ENCODE data around the gene PCYOX1L.

The PCYOX1L gene

GRCh38 chr5:149320791-149321330, 37.0 kb upstream of the PCYOX1L start:
- CTCF ChIA-PET: interaction anchor here (1.2 to 1.5 kb wide), 3 partner anchors 47 to 114 kb away, joined by 3 to 7 read pairs (median 5); no protein-coding TSS in a partner anchor
- POLR2A ChIA-PET: interaction anchor here (0.9 to 2.9 kb wide), 3 partner anchors 25 to 49 kb away, joined by 3 to 28 read pairs (median 7); partner anchors contain the start of genes GRPEL2 and PCYOX1L
- TF ChIP-seq BHLHE40 (IDR thresholded peaks at IDR 0.05; ENCODE audit: borderline replicate concordance) (no peak), LEF1 (IDR thresholded peaks at IDR 0.05; ENCODE audit: borderline replicate concordance) (no peak), TARDBP (IDR thresholded peaks at IDR 0.05) (no peak), SUZ12 (IDR thresholded peaks at IDR 0.05) (no peak), ZNF384 (IDR thresholded peaks at IDR 0.05) (no peak), NFRKB (IDR thresholded peaks at IDR 0.05) (no peak), L3MBTL2 (conservative IDR thresholded peaks at IDR 0.05) (no peak), SP1 (IDR thresholded peaks at IDR 0.05) (no peak), FOXM1 (IDR thresholded peaks at IDR 0.05; ENCODE audit: borderline replicate concordance) (no peak)
- TF ChIP-seq, protein P1, sequence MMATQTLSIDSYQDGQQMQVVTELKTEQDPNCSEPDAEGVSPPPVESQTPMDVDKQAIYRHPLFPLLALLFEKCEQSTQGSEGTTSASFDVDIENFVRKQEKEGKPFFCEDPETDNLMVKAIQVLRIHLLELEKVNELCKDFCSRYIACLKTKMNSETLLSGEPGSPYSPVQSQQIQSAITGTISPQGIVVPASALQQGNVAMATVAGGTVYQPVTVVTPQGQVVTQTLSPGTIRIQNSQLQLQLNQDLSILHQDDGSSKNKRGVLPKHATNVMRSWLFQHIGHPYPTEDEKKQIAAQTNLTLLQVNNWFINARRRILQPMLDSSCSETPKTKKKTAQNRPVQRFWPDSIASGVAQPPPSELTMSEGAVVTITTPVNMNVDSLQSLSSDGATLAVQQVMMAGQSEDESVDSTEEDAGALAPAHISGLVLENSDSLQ (IDR thresholded peaks at IDR 0.05): no peak
- DNase-seq (ENCODE audit: extremely low spot score): peak; percentile 50

- ChIA-PET POLR2A (interaction anchor here (1.2 kb wide), 1 partner anchor 35 kb away, joined by 3 read pairs; the partner anchor contains the start of gene PCYOX1L), CTCF (interaction anchor here (0.7 kb wide), 1 partner anchor 45 kb away, joined by 3 read pairs; no protein-coding TSS in a partner anchor)
- no peak for DNase-seq (ENCODE audit: extremely low spot score)
- no peak for TF ChIP-seq HDGF (IDR thresholded peaks at IDR 0.05; ENCODE audit: borderline replicate concordance)
Measured at GRCh38 chr5:149322518-149322917, 35.3 kb upstream of the PCYOX1L start.

GRCh38 chr5:149323210-149323609, 34.6 kb upstream of the PCYOX1L start:
- TF ChIP-seq HDGF (IDR thresholded peaks at IDR 0.05; ENCODE audit: borderline replicate concordance) (no peak), SP1 (IDR thresholded peaks at IDR 0.05) (no peak), L3MBTL2 (conservative IDR thresholded peaks at IDR 0.05) (no peak), SUZ12 (IDR thresholded peaks at IDR 0.05) (no peak), ELF4 (IDR thresholded peaks at IDR 0.05) (no peak), FOXK2 (IDR thresholded peaks at IDR 0.05) (no peak), LEF1 (IDR thresholded peaks at IDR 0.05; ENCODE audit: borderline replicate concordance) (no peak), ZNF384 (IDR thresholded peaks at IDR 0.05) (no peak), BHLHE40 (IDR thresholded peaks at IDR 0.05; ENCODE audit: borderline replicate concordance) (no peak), CTBP1 (IDR thresholded peaks at IDR 0.05; ENCODE audit: borderline replicate concordance) (no peak), TARDBP (IDR thresholded peaks at IDR 0.05) (no peak), NFRKB (IDR thresholded peaks at IDR 0.05) (no peak), ARNT (IDR thresholded peaks at IDR 0.05) (no peak), FOXM1 (IDR thresholded peaks at IDR 0.05; ENCODE audit: borderline replicate concordance) (no peak)
- TF ChIP-seq, protein P1 (IDR thresholded peaks at IDR 0.05): no peak
- DNase-seq (ENCODE audit: extremely low spot score): no peak
- POLR2A ChIA-PET: interaction anchor here (1.2 to 1.5 kb wide), 2 partner anchors 21 to 34 kb away, joined by 3 to 5 read pairs; partner anchors contain the start of gene PCYOX1L
- CTCF ChIA-PET: interaction anchor here (0.7 to 1.2 kb wide), 2 partner anchors 44 to 111 kb away, joined by 3 to 4 read pairs; no protein-coding TSS in a partner anchor

GRCh38 chr5:149323621-149324205, 34.1 kb upstream of the PCYOX1L start:
- DNase-seq (ENCODE audit: extremely low spot score): no peak
- ChIA-PET POLR2A (interaction anchor here (1.2 to 1.5 kb wide), 2 partner anchors 21 to 34 kb away, joined by 3 to 5 read pairs; partner anchors contain the start of gene PCYOX1L), CTCF (interaction anchor here (1.2 to 1.4 kb wide), 2 partner anchors 44 to 111 kb away, joined by 3 to 4 read pairs; no protein-coding TSS in a partner anchor)

DNA sequence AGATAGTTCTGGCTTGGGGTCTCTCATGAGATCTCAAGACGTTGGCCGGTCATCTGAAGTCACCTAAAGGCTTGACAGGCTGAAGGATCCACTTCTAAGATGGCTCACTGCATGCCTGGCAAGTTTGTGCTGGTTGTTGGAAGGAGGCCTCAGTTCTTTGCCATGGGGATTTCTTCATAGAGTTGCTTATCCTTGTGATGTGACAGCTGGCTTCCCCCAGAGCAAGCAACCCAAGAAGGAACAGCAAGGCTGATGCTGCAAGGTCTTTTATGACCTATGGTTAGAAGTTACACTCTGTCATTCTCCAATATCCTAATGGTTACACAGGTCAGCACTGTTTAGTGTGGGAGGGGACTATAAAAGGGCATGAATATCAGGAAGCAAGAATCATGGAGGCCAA, 33.2 kb upstream of the PCYOX1L start:
- CTCF ChIA-PET: interaction anchor here (1.4 kb wide), 1 partner anchor 43 kb away, joined by 3 read pairs; no protein-coding TSS in a partner anchor
- POLR2A ChIA-PET: interaction anchor here (0.8 to 1.0 kb wide), 2 partner anchors 9 to 21 kb away, joined by 3 read pairs; partner anchors contain the start of gene GRPEL2
- no peak for DNase-seq (ENCODE audit: extremely low spot score)
- no peak for TF ChIP-seq BHLHE40 (IDR thresholded peaks at IDR 0.05; ENCODE audit: borderline replicate concordance)
- TF ChIP-seq FOXK2 (IDR thresholded peaks at IDR 0.05): no peak
- TF ChIP-seq L3MBTL2 (conservative IDR thresholded peaks at IDR 0.05): no peak
- TF ChIP-seq FOXM1 (IDR thresholded peaks at IDR 0.05; ENCODE audit: borderline replicate concordance): no peak
- no peak for TF ChIP-seq ARNT (IDR thresholded peaks at IDR 0.05)
- TF ChIP-seq SP1 (IDR thresholded peaks at IDR 0.05): no peak
- TF ChIP-seq HDGF (IDR thresholded peaks at IDR 0.05; ENCODE audit: borderline replicate concordance): no peak
- no peak for TF ChIP-seq ZNF384 (IDR thresholded peaks at IDR 0.05)
- TF ChIP-seq FOXA1 (IDR thresholded peaks at IDR 0.05): no peak
- no peak for TF ChIP-seq SUZ12 (IDR thresholded peaks at IDR 0.05)
- TF ChIP-seq, protein P1 (IDR thresholded peaks at IDR 0.05): no peak
- no peak for TF ChIP-seq NFRKB (IDR thresholded peaks at IDR 0.05)

More at GRCh38 chr5:149323621-149324205, 34.1 kb upstream of the PCYOX1L start:
- TF ChIP-seq ZNF384 (IDR thresholded peaks at IDR 0.05) (no peak), SP1 (IDR thresholded peaks at IDR 0.05) (no peak), LEF1 (IDR thresholded peaks at IDR 0.05; ENCODE audit: borderline replicate concordance) (no peak), CTBP1 (IDR thresholded peaks at IDR 0.05; ENCODE audit: borderline replicate concordance) (no peak), BHLHE40 (IDR thresholded peaks at IDR 0.05; ENCODE audit: borderline replicate concordance) (no peak), ARNT (IDR thresholded peaks at IDR 0.05) (no peak)
- TF ChIP-seq, protein P1 (IDR thresholded peaks at IDR 0.05): no peak
